ENCODE data around the gene GPR153. TPM values are rescaled to one million over a fixed set of nuclear protein-coding genes. Genes with fewer than 3 reads are reported as not detected.

Gene GPR153
- total and polyA plus RNA-seq, 2 donors (not counting 1 experiment from before 2014, with no cell fraction given): 4.0 to 8.9 TPM

DNA sequence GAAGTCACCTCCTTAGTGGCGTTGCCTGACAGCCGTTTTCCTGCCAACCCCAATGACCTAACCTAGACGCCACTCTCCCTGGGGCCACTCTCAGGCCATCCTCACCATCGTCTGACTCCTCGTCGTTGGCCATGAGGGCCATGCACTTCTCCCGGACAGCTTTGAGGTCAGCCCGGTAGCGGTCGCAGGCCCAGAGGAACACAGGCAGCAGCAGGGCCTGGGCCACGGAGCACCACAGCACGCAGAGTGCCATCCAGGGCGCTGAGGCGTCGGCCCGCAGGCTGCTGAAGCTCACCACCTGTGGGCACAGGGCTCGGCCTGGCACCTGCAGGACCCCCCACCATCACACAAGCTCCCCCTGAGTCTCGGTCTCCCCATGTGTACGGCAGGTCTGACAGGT, 9.7 kb downstream of the GPR153 start:
- no peak overlapping the region for H3K4me3 ChIP-seq (replicated peaks in 1 of 4; ENCODE audit: control extremely low read depth in 1 of 4, insufficient read depth in 1 of 4, low read depth in 3 of 4, low read length in 4 of 4)
- no peaks in the 10 kb centered on the region for H3K9me3 ChIP-seq (ENCODE audit: control insufficient read depth, insufficient read depth, low read depth, low read length)
- TF ChIP-seq EZH2 (IDR thresholded peaks at IDR 0.05; ENCODE audit: low read length, missing control alignments) (no peak), CTCF (conservative IDR thresholded peaks at IDR 0.05 in 1 of 2, IDR thresholded peaks at IDR 0.05 in 1 of 2; ENCODE audit: low read depth in 1 of 2, low read length in 2 of 2) (no peak)
- H3K79me2 ChIP-seq (ENCODE audit: control insufficient read depth, insufficient read depth, low read length): no peaks in the 10 kb centered on the region
- no peak overlapping the region for H3K9ac ChIP-seq (ENCODE audit: insufficient read depth, low read length)
- DNase-seq (ENCODE audit: low read depth in 2 of 2): no peak
- no peak overlapping the region for H3K4me2 ChIP-seq (ENCODE audit: extremely low read depth, insufficient read depth, low read length)
- H3K27ac ChIP-seq (ENCODE audit: insufficient read depth, low read length): no peak overlapping the region
- no peaks in the 10 kb centered on the region for H3K36me3 ChIP-seq (ENCODE audit: control insufficient read depth, insufficient read depth, low read length)
- no peaks in the 10 kb centered on the region for H4K20me1 ChIP-seq (ENCODE audit: control insufficient read depth, extremely low read depth, insufficient read depth, low read length)
- no peak overlapping the region for H2AFZ ChIP-seq (ENCODE audit: low read length)
- peaks cover 4% of the 10 kb centered on the region for H3K27me3 ChIP-seq (ENCODE audit: control insufficient read depth, insufficient read depth, low read length)
- peaks cover 2% of the 10 kb centered on the region for H3K4me1 ChIP-seq (ENCODE audit: control insufficient read depth, extremely low read depth, insufficient read depth, low read length)

DNA sequence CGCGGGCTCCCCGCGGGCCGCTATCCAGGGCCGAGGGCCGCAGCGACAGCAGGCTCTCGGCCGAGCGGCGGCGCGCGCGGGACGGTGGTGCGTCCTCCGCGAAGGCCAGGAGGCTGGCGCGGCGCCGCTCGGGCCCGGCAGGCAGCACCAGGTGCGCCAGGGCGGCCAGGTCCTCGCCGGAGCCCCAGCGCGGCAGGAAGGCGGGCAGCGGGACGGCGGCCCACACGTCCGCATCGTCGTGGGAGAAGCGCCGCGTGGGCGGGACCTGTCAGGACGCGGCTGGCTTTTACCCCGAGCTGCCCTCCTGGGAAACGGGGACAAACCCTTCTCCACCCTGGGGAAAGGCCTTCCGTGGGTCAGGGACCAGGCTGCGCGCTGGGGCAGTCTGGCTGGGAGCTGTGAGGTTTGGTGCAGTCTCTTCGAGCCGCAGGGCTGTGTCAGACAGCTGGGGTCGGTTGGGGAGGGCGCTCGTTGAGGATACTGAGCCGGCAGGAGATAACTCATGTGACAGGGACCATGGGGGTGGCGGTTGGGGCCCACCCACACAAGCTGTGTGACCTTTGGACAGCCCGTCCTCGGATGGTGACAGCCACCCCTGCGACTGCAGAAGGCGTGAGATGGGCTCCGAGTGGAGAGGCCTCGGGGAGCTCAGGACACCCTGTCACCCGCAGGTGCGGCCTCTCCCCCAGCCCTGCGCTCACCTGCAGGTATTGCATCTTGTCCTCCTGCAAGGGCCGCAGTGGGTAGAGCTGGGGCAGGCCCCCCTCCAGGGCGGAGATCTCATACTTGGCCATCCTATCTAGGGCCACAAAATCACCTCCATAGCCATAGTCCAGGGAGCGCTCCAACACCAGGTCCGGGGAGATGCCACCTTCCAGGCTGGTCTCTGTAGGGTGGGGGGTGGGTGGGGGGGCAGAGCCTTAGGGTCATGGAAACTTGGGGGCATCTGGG, 10.9 kb downstream of the GPR153 start:
- Histone ChIP-seq H4K20me1 (ENCODE audit: control insufficient read depth, extremely low read depth, insufficient read depth, low read length) (no peaks in the 10 kb centered on the region), H3K4me2 (ENCODE audit: extremely low read depth, insufficient read depth, low read length) (no peak overlapping the region), H3K36me3 (ENCODE audit: control insufficient read depth, insufficient read depth, low read length) (no peaks in the 10 kb centered on the region), H3K27me3 (ENCODE audit: control insufficient read depth, insufficient read depth, low read length) (peaks cover 4% of the 10 kb centered on the region), H3K9me3 (ENCODE audit: control insufficient read depth, insufficient read depth, low read depth, low read length) (no peaks in the 10 kb centered on the region), H3K9ac (ENCODE audit: insufficient read depth, low read length) (no peak overlapping the region), H3K79me2 (ENCODE audit: control insufficient read depth, insufficient read depth, low read length) (no peaks in the 10 kb centered on the region), H3K27ac (ENCODE audit: insufficient read depth, low read length) (no peak overlapping the region), H3K4me1 (ENCODE audit: control insufficient read depth, extremely low read depth, insufficient read depth, low read length) (peaks cover 5% of the 10 kb centered on the region), H2AFZ (ENCODE audit: low read length) (no peak overlapping the region), H3K4me3 (replicated peaks in 1 of 4; ENCODE audit: control extremely low read depth in 1 of 4, insufficient read depth in 1 of 4, low read depth in 3 of 4, low read length in 4 of 4) (no peak overlapping the region)
- TF ChIP-seq EZH2 (IDR thresholded peaks at IDR 0.05; ENCODE audit: low read length, missing control alignments) (peak; percentile 73), CTCF (conservative IDR thresholded peaks at IDR 0.05 in 1 of 2, IDR thresholded peaks at IDR 0.05 in 1 of 2; ENCODE audit: low read depth in 1 of 2, low read length in 2 of 2) (no peak)
- no peak for DNase-seq (ENCODE audit: low read depth in 2 of 2)

- TF ChIP-seq CTCF (conservative IDR thresholded peaks at IDR 0.05 in 1 of 2, IDR thresholded peaks at IDR 0.05 in 1 of 2; ENCODE audit: low read depth in 1 of 2, low read length in 2 of 2): no peak
- peak; percentile 80 for TF ChIP-seq EZH2 (IDR thresholded peaks at IDR 0.05; ENCODE audit: low read length, missing control alignments)
- Histone ChIP-seq H3K27me3 (ENCODE audit: control insufficient read depth, insufficient read depth, low read length) (peaks cover 10% of the 10 kb centered on the region), H2AFZ (ENCODE audit: low read length) (no peak overlapping the region), H3K9me3 (ENCODE audit: control insufficient read depth, insufficient read depth, low read depth, low read length) (no peaks in the 10 kb centered on the region), H3K9ac (ENCODE audit: insufficient read depth, low read length) (no peak overlapping the region), H3K79me2 (ENCODE audit: control insufficient read depth, insufficient read depth, low read length) (no peaks in the 10 kb centered on the region), H3K4me3 (replicated peaks in 1 of 4; ENCODE audit: control extremely low read depth in 1 of 4, insufficient read depth in 1 of 4, low read depth in 3 of 4, low read length in 4 of 4) (peak overlapping the region in 1 of 4 experiments; percentile 17), H3K4me1 (ENCODE audit: control insufficient read depth, extremely low read depth, insufficient read depth, low read length) (peaks cover 5% of the 10 kb centered on the region), H3K4me2 (ENCODE audit: extremely low read depth, insufficient read depth, low read length) (no peak overlapping the region), H4K20me1 (ENCODE audit: control insufficient read depth, extremely low read depth, insufficient read depth, low read length) (no peaks in the 10 kb centered on the region), H3K27ac (ENCODE audit: insufficient read depth, low read length) (no peak overlapping the region), H3K36me3 (ENCODE audit: control insufficient read depth, insufficient read depth, low read length) (no peaks in the 10 kb centered on the region)
- DNase-seq (ENCODE audit: low read depth in 2 of 2): peak; percentile 40 to 44
These were observed 11.8 kb downstream of the GPR153 start for GRCh38 chr1:6248932-6249738.
